Endothelial cell of umbilical vein (primary cell): ENCODE measurements around the gene SDK2. TPM values are rescaled to one million over a fixed set of nuclear protein-coding genes. Genes with fewer than 3 reads are reported as not detected.

Experiments
- BruUV-seq: library from RNA; stranded (reverse); fragments of 400-500 nt; replicated peaks from 2 replicates; lab custom pipeline; 2021; lab: Mats Ljungman, UMichigan
- CTCF ChIA-PET: fragments of 300-600, 350-600 bp; sonication (Branson Sonifier 250); formaldehyde crosslinking; loops from one replicate; lab custom pipeline; 2021; ENCODE audit warnings: antibody characterized with exemption, inconsistent platforms; lab: Charles Lee
- POLR2A ChIA-PET: fragments of 300-600, 350-600 bp; sonication (Branson Sonifier 250); formaldehyde crosslinking; loops from one replicate; lab custom pipeline; 2021; ENCODE audit warnings: antibody characterized with exemption, inconsistent platforms; lab: Charles Lee
- DNase-seq: peaks from one replicate; pipeline ENCODE4 v3.0.0-alpha.2; 2011; ENCODE audit warnings: low read depth, low spot score
- FAIRE-seq: peaks from 2 replicates; lab custom pipeline; 2011; peaks lifted over from hg19 to GRCh38; lab: Jason Lieb, UNC
- H2AFZ ChIP-seq: 2 replicates; pipeline ENCODE4 v1.6.0; 2012; ENCODE audit warnings: low read depth, low read length, control low read depth, inconsistent platforms
- H3K27ac ChIP-seq: 2 replicates; pipeline ENCODE4 v1.5.1; 2011; ENCODE audit warnings: low read depth, mild to moderate bottlenecking, control low read depth, low read length, moderate library complexity; ENCODE audit not compliant: insufficient read depth
- H3K27me3 ChIP-seq, 2 experiments: 2 replicates each; pipeline versions ENCODE4 v1.6.0 to v1.6.1; 2011; ENCODE audit warnings: low read length in 2 of 2, mixed read lengths in 1 of 2; ENCODE audit not compliant: control insufficient read depth in 2 of 2, insufficient read depth in 2 of 2
- H3K36me3 ChIP-seq, 2 experiments: 2 replicates in 1 of 2; 3 replicates in 1 of 2; pipeline ENCODE4 v1.5.1; 2011; ENCODE audit warnings: low read length in 2 of 2, mild to moderate bottlenecking in 1 of 2, moderate library complexity in 1 of 2; ENCODE audit not compliant: control insufficient read depth in 2 of 2, insufficient read depth in 2 of 2; ENCODE audit errors: extremely low read depth in 1 of 2
- H3K4me1 ChIP-seq: 3 replicates; pipeline ENCODE4 v1.5.1; 2011; ENCODE audit warnings: mild to moderate bottlenecking, low read length; ENCODE audit not compliant: control insufficient read depth, insufficient read depth; ENCODE audit errors: extremely low read depth
- H3K4me2 ChIP-seq: 2 replicates; pipeline ENCODE4 v1.6.1; 2011; ENCODE audit warnings: low read length, control low read depth, mixed read lengths; ENCODE audit not compliant: insufficient read depth
- H3K4me3 ChIP-seq, 3 experiments: fragments of 200-600 bp in 1 of 3; sonication (generic), shearing (Covaris generic) in 1 of 3; replicated peaks in 1 of 3; 2 replicates each; pipeline ENCODE4 v1.5.1; 2011 to 2016; ENCODE audit warnings: control low read depth in 3 of 3, low read length in 3 of 3, mild to moderate bottlenecking in 2 of 3, inconsistent platforms in 1 of 3, low read depth in 1 of 3, moderate library complexity in 1 of 3; ENCODE audit not compliant: insufficient read depth in 1 of 3
- H3K79me2 ChIP-seq: 2 replicates; pipeline ENCODE4 v1.6.0; 2012; ENCODE audit warnings: low read length, inconsistent platforms; ENCODE audit not compliant: control insufficient read depth, insufficient read depth
- H3K9ac ChIP-seq: replicated peaks from 2 replicates; pipeline ENCODE3; 2011; ENCODE audit warnings: low read length, control low read depth; ENCODE audit not compliant: insufficient read depth; ENCODE audit errors: extremely low read depth
- H3K9me1 ChIP-seq: replicated peaks from 3 replicates; pipeline ENCODE4 v1.6.0; 2011; ENCODE audit warnings: mild to moderate bottlenecking, low read length; ENCODE audit not compliant: control insufficient read depth, insufficient read depth; ENCODE audit errors: extremely low read depth
- H3K9me3 ChIP-seq: replicated peaks from 2 replicates; pipeline ENCODE4 v1.5.1; 2012; ENCODE audit warnings: low read length, inconsistent platforms; ENCODE audit not compliant: control insufficient read depth, insufficient read depth
- H4K20me1 ChIP-seq: replicated peaks from 2 replicates; pipeline ENCODE3; 2011; ENCODE audit warnings: mild to moderate bottlenecking, low read length; ENCODE audit not compliant: control insufficient read depth, insufficient read depth; ENCODE audit errors: extremely low read depth
- EZH2 ChIP-seq: IDR thresholded peaks from 2 replicates; pipeline ENCODE4 v1.6.1; 2012; ENCODE audit warnings: borderline replicate concordance, low read depth, mild to moderate bottlenecking, moderate library complexity, low read length, inconsistent platforms; ENCODE audit not compliant: severe bottlenecking
- FOS ChIP-seq: IDR thresholded peaks from 2 replicates; pipeline ENCODE4 v1.6.1; 2011; ENCODE audit warnings: mild to moderate bottlenecking, low read length, moderate library complexity, borderline replicate concordance; ENCODE audit not compliant: insufficient read depth
- GATA2 ChIP-seq: IDR thresholded peaks from 2 replicates; pipeline ENCODE4 v1.7.0; 2011; ENCODE audit warnings: low read depth, mild to moderate bottlenecking, moderate library complexity, mixed read lengths, low read length; ENCODE audit not compliant: insufficient read length, insufficient read depth
- JUN ChIP-seq: IDR thresholded peaks from 2 replicates; pipeline ENCODE4 v1.6.1; 2011; ENCODE audit warnings: borderline replicate concordance, low read depth; ENCODE audit not compliant: insufficient read length, insufficient read depth
- MAX ChIP-seq: IDR thresholded peaks from 2 replicates; pipeline ENCODE4 v1.6.1; 2011; ENCODE audit not compliant: insufficient read depth, insufficient read length
- MYC ChIP-seq: IDR thresholded peaks from one replicate; pipeline ENCODE4 v1.6.1; 2011; ENCODE audit warnings: mild to moderate bottlenecking, low read depth, low read length
- POLR2A ChIP-seq: IDR thresholded peaks from 2 replicates; pipeline ENCODE4 v1.6.1; 2012; ENCODE audit warnings: low read depth, mild to moderate bottlenecking, control low read depth, low read length
- POLR2AphosphoS5 ChIP-seq: IDR thresholded peaks from 2 replicates; pipeline ENCODE4 v1.6.1; 2012; ENCODE audit warnings: low read depth, mild to moderate bottlenecking, control low read depth, low read length, moderate library complexity; ENCODE audit not compliant: insufficient read depth
- dilution Hi-C: fragments of 300-500 bp; cut with MboI; formaldehyde crosslinking; loops from one replicate; pipeline ENCODE4 v1.15.0; 2019; ENCODE audit warnings: low sequenced_read_pairs; ENCODE audit not compliant: extremely low pct_ligation_motif_present
- intact Hi-C: fragments of 100-400 bp; cut with micrococcal nuclease; formaldehyde crosslinking; loops from one replicate; pipeline ENCODE4 v1.10.0; 2022
- polyA plus RNA-seq, 4 experiments: library from polyadenylated mRNA; depleted of rRNA in 3 of 4; stranded (reverse) in 3 of 4; unstranded in 1 of 4; fragments of >200 nt; gene quantifications; 2 replicates each; pipeline versions ENCODE4 v1.2.1 to v1.2.3, GENCODE V29; 2011 to 2012; ENCODE audit warnings: missing spikeins in 1 of 4
- total RNA-seq: library from RNA; stranded (reverse); gene quantifications from 2 replicates; pipeline ENCODE4 v1.2.3, GENCODE V29; 2021
- TF ChIP-seq, protein P1 (sequence below), 2 donors: IDR thresholded peaks; 1 replicate in 1 of 2; 2 replicates in 1 of 2; pipeline ENCODE4 v1.5.1; 2011; ENCODE audit warnings: low read length in 2 of 2, mild to moderate bottlenecking in 2 of 2, moderate library complexity in 2 of 2, control low read depth in 1 of 2, inconsistent platforms in 1 of 2, low read depth in 1 of 2; ENCODE audit not compliant: insufficient read depth in 1 of 2; ENCODE audit errors: extremely low read depth in 1 of 2

SDK2 gene
- total and polyA plus RNA-seq, 2 donors (not counting 3 experiments of a cell fraction or from before 2014, with no cell fraction given), result not detected

GRCh38 chr17:73410586-73411312 lies 233.5 kb downstream of the SDK2 start:
- dilution Hi-C loops (no loop called here), intact Hi-C loops (no loop called here)
- Histone ChIP-seq H3K4me1 (no peaks in the 10 kb centered on the region), H3K9ac (no peak overlapping the region), H2AFZ (no peak overlapping the region), H3K27ac (no peak overlapping the region), H3K27me3 (no peaks in the 10 kb centered on the region), H4K20me1 (no peaks in the 10 kb centered on the region), H3K9me3 (no peaks in the 10 kb centered on the region), H3K36me3 (no peaks in the 10 kb centered on the region), H3K4me2 (no peak overlapping the region), H3K9me1 (no peaks in the 10 kb centered on the region), H3K79me2 (no peaks in the 10 kb centered on the region), H3K4me3 (no peak overlapping the region)
- TF ChIP-seq FOS (no peak), GATA2 (no peak), JUN (no peak), POLR2A (no peak), POLR2AphosphoS5 (no peak), MAX (no peak), EZH2 (no peak), MYC (no peak)
- TF ChIP-seq, protein P1, sequence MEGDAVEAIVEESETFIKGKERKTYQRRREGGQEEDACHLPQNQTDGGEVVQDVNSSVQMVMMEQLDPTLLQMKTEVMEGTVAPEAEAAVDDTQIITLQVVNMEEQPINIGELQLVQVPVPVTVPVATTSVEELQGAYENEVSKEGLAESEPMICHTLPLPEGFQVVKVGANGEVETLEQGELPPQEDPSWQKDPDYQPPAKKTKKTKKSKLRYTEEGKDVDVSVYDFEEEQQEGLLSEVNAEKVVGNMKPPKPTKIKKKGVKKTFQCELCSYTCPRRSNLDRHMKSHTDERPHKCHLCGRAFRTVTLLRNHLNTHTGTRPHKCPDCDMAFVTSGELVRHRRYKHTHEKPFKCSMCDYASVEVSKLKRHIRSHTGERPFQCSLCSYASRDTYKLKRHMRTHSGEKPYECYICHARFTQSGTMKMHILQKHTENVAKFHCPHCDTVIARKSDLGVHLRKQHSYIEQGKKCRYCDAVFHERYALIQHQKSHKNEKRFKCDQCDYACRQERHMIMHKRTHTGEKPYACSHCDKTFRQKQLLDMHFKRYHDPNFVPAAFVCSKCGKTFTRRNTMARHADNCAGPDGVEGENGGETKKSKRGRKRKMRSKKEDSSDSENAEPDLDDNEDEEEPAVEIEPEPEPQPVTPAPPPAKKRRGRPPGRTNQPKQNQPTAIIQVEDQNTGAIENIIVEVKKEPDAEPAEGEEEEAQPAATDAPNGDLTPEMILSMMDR (IDR thresholded peaks at IDR 0.05; ENCODE audit: extremely low read depth in 1 of 2, insufficient read depth in 1 of 2, low read depth in 1 of 2, low read length in 2 of 2), result no peak
- no peak for FAIRE-seq
- CTCF ChIA-PET, result interaction anchor here (1.1 to 1.3 kb wide), 2 partner anchors 20 to 41 kb away, joined by 3 to 4 read pairs; no protein-coding TSS in a partner anchor
- DNase-seq, result no peak
- BruUV-seq, result no TSS peak
- POLR2A ChIA-PET, result no interaction called here
